ENCODE data around the gene NGDN. TPM values are rescaled to one million over a fixed set of nuclear protein-coding genes. Genes with fewer than 3 reads are reported as not detected.
"Not testable (repeated sequence)": the region's sequence is repeated elsewhere in the genome, so short reads cannot be mapped to it uniquely, and the experiment has no call there.

Gene NGDN, protein sequence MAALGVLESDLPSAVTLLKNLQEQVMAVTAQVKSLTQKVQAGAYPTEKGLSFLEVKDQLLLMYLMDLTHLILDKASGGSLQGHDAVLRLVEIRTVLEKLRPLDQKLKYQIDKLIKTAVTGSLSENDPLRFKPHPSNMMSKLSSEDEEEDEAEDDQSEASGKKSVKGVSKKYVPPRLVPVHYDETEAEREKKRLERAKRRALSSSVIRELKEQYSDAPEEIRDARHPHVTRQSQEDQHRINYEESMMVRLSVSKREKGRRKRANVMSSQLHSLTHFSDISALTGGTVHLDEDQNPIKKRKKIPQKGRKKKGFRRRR
- polyA plus RNA-seq (2011; rRNA removed) (43.3 and 49.8 TPM in 2 replicates), polyA minus RNA-seq (2011; rRNA and poly(A)+ RNA removed) (27.0 and 31.0 TPM in 2 replicates)

DNA sequence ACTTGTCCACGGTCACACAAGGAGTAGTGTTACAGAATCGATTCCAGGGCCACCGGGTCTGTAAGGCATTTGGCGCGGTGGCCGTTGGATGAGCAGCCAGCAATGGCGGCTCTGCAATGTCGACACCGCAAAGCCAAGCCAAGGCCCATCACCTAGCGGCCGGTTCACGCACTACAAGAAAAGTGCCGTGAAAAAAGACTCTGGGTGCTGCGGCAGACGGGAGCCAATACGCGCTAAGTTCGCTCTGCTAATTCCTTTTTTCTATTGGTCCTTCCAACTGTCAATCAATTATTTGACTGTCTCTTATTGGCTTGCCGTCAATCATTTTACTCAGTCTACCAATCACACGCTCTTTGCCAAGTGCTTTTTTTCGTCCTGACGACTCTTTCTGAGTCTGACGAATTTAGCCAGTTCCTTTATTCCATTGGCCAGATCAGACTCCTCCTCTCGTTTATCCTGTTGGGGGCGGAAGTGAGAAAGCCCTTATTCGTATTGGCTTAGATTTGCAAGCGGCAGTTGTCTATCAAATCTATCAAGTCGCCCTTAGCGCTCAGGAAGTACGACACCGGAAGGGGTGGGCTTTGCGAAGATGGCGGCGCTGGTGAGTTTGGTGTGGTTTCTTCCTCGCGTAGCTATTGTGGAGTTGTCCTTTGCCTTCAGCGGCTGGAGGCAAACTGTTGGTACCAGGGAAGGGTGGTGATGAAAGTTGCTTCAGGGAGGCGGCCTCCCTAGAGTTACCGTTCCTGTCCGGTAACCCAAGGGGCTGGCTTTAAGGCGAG lies at the start of gene NGDN:
Gene NGDN, plus strand, starts transcription at position 577 of the 779 bp plus-strand sequence. Its CDS starts 13 bp downstream, at position 590.
- Histone ChIP-seq H3K27me3 (ENCODE audit: control insufficient read depth, insufficient read depth, low read length) (peaks cover 2% of the 10 kb centered on the region), H3K27ac (ENCODE audit: low read depth, low read length) (peak within 1 kb of the TSS; percentile 81), H3K4me3 (ENCODE audit: low read depth, low read length) (peak within 1 kb of the TSS; percentile 99), H3K9me3 (ENCODE audit: control insufficient read depth, insufficient read depth, low read length) (no peaks in the 10 kb centered on the region)
- peak; percentile 100 for DNase-seq (ENCODE audit: low read depth, low spot score)
- ChIA-PET POLR2A (no interaction called here), CTCF (interaction anchor here (1.2 to 2.0 kb wide), 4 partner anchors 9 to 91 kb away, joined by 5 to 24 read pairs (median 8); no protein-coding TSS in a partner anchor)
- TF ChIP-seq, protein P1, sequence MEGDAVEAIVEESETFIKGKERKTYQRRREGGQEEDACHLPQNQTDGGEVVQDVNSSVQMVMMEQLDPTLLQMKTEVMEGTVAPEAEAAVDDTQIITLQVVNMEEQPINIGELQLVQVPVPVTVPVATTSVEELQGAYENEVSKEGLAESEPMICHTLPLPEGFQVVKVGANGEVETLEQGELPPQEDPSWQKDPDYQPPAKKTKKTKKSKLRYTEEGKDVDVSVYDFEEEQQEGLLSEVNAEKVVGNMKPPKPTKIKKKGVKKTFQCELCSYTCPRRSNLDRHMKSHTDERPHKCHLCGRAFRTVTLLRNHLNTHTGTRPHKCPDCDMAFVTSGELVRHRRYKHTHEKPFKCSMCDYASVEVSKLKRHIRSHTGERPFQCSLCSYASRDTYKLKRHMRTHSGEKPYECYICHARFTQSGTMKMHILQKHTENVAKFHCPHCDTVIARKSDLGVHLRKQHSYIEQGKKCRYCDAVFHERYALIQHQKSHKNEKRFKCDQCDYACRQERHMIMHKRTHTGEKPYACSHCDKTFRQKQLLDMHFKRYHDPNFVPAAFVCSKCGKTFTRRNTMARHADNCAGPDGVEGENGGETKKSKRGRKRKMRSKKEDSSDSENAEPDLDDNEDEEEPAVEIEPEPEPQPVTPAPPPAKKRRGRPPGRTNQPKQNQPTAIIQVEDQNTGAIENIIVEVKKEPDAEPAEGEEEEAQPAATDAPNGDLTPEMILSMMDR (IDR thresholded peaks at IDR 0.05; ENCODE audit: low read depth, low read length): peak; percentile 85

DNA sequence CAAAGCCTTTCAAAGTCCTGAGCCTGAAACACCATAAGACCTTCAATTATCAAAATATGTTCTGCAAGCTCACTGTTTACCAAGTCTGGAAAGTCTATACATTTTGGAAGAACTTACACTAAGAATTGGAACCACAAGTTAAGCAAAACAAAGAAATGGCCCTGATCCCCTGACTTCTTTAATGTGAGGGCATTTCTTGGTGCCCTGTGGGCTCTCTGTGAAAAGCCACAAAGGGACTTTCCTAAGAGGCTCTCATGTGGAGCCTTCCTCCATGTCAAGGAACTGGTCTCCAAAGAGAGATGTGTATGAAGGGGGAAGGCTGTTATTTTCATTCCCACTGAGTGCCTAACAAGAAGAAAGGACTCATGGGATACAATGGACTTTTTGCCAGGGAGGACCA lies 47.9 kb upstream of the NGDN start:
- H3K9me3 ChIP-seq (ENCODE audit: control insufficient read depth, insufficient read depth, low read length): no peaks in the 10 kb centered on the region
- DNase-seq (ENCODE audit: low read depth, low spot score): no peak
- CTCF ChIA-PET: interaction anchor here (1.0 to 1.9 kb wide), 2 partner anchors 42 to 508 kb away, joined by 3 to 6 read pairs; no protein-coding TSS in a partner anchor
- no peak overlapping the region for H3K4me3 ChIP-seq (ENCODE audit: low read depth, low read length)
- peaks cover 18% of the 10 kb centered on the region for H3K27me3 ChIP-seq (ENCODE audit: control insufficient read depth, insufficient read depth, low read length)
- TF ChIP-seq, protein P1 (IDR thresholded peaks at IDR 0.05; ENCODE audit: low read depth, low read length): no peak
- POLR2A ChIA-PET: no interaction called here
- no peak overlapping the region for H3K27ac ChIP-seq (ENCODE audit: low read depth, low read length)

GRCh38 chr14:23423657-23424056 lies 45.8 kb upstream of the NGDN start:
- CTCF ChIA-PET: no interaction called here
- TF ChIP-seq, protein P1 (IDR thresholded peaks at IDR 0.05; ENCODE audit: low read depth, low read length): no peak
- Histone ChIP-seq H3K4me3 (ENCODE audit: low read depth, low read length) (no peak overlapping the region), H3K9me3 (ENCODE audit: control insufficient read depth, insufficient read depth, low read length) (no peaks in the 10 kb centered on the region), H3K27me3 (ENCODE audit: control insufficient read depth, insufficient read depth, low read length) (peaks cover 18% of the 10 kb centered on the region), H3K27ac (ENCODE audit: low read depth, low read length) (no peak overlapping the region)
- POLR2A ChIA-PET: no interaction called here
- no peak for DNase-seq (ENCODE audit: low read depth, low spot score)

- POLR2A ChIA-PET: no interaction called here
- Histone ChIP-seq H3K27ac (ENCODE audit: low read depth, low read length) (no peak overlapping the region), H3K27me3 (ENCODE audit: control insufficient read depth, insufficient read depth, low read length) (peaks cover 13% of the 10 kb centered on the region), H3K9me3 (ENCODE audit: control insufficient read depth, insufficient read depth, low read length) (no peaks in the 10 kb centered on the region), H3K4me3 (ENCODE audit: low read depth, low read length) (no peak overlapping the region)
- TF ChIP-seq, protein P1 (IDR thresholded peaks at IDR 0.05; ENCODE audit: low read depth, low read length): no peak
- DNase-seq (ENCODE audit: low read depth, low spot score): no peak
- CTCF ChIA-PET: interaction anchor here (0.6 kb wide), 1 partner anchor 586 kb away, joined by 7 read pairs; no protein-coding TSS in a partner anchor
These were observed 44.3 kb upstream of the NGDN start for GRCh38 chr14:23425169-23425568.

DNA sequence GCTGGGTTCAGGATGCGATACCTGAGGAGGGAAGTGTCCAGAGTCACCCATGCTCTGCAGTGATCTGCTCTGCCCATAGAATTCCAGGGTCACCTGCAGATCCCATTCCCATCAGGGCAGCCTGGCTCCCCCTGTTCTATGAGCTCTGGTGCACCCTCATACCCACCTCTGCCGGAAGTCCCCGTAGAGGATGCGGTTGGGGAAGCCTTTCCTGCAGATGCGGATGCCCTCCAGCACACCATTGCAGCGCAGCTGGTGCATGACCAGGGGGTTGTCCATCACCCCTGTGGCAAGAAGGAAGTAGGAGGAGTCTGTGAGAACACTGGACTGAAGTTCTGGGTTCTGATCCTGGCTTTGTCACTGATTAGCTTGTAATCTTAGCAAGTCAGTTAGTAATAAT lies 43.7 kb upstream of the NGDN start:
- DNase-seq (ENCODE audit: low read depth, low spot score); H3K27me3 ChIP-seq (ENCODE audit: control insufficient read depth, insufficient read depth, low read length); POLR2A ChIA-PET; CTCF ChIA-PET; H3K9me3 ChIP-seq (ENCODE audit: control insufficient read depth, insufficient read depth, low read length); H3K4me3 ChIP-seq (ENCODE audit: low read depth, low read length); H3K27ac ChIP-seq (ENCODE audit: low read depth, low read length): not testable (repeated sequence)

Measured in AG04450 (cell line).